Measurements from ENCODE around the gene IST1.

The IST1 gene

GRCh38 chr16:71972356-71972755 lies 77.0 kb downstream of the IST1 start:
- TF ChIP-seq POLR2A (IDR thresholded peaks at IDR 0.05; ENCODE audit: extremely low read depth, insufficient read length) (no peak), MYC (IDR thresholded peaks at IDR 0.05; ENCODE audit: low read depth, low read length) (no peak), MAX (IDR thresholded peaks at IDR 0.05; ENCODE audit: low read depth, low read length) (no peak)
- TF ChIP-seq, protein P1, sequence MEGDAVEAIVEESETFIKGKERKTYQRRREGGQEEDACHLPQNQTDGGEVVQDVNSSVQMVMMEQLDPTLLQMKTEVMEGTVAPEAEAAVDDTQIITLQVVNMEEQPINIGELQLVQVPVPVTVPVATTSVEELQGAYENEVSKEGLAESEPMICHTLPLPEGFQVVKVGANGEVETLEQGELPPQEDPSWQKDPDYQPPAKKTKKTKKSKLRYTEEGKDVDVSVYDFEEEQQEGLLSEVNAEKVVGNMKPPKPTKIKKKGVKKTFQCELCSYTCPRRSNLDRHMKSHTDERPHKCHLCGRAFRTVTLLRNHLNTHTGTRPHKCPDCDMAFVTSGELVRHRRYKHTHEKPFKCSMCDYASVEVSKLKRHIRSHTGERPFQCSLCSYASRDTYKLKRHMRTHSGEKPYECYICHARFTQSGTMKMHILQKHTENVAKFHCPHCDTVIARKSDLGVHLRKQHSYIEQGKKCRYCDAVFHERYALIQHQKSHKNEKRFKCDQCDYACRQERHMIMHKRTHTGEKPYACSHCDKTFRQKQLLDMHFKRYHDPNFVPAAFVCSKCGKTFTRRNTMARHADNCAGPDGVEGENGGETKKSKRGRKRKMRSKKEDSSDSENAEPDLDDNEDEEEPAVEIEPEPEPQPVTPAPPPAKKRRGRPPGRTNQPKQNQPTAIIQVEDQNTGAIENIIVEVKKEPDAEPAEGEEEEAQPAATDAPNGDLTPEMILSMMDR (IDR thresholded peaks at IDR 0.05; ENCODE audit: low read depth, low read length) = no peak
- DNase-seq (ENCODE audit: low read depth) = no peak

GRCh38 chr16:71973001-71973400 lies 77.7 kb downstream of the IST1 start:
- DNase-seq (ENCODE audit: low read depth) = no peak
- H3K4me3 ChIP-seq (ENCODE audit: low read depth, low read length) = no peak overlapping the region
- TF ChIP-seq MYC (IDR thresholded peaks at IDR 0.05; ENCODE audit: low read depth, low read length) (no peak), MAX (IDR thresholded peaks at IDR 0.05; ENCODE audit: low read depth, low read length) (no peak), POLR2A (IDR thresholded peaks at IDR 0.05; ENCODE audit: extremely low read depth, insufficient read length) (no peak)
- TF ChIP-seq, protein P1 (IDR thresholded peaks at IDR 0.05; ENCODE audit: low read depth, low read length) = no peak

More at GRCh38 chr16:71972356-71972755, 77.0 kb downstream of the IST1 start:
- H3K4me3 ChIP-seq (ENCODE audit: low read depth, low read length) = no peak overlapping the region

DNA sequence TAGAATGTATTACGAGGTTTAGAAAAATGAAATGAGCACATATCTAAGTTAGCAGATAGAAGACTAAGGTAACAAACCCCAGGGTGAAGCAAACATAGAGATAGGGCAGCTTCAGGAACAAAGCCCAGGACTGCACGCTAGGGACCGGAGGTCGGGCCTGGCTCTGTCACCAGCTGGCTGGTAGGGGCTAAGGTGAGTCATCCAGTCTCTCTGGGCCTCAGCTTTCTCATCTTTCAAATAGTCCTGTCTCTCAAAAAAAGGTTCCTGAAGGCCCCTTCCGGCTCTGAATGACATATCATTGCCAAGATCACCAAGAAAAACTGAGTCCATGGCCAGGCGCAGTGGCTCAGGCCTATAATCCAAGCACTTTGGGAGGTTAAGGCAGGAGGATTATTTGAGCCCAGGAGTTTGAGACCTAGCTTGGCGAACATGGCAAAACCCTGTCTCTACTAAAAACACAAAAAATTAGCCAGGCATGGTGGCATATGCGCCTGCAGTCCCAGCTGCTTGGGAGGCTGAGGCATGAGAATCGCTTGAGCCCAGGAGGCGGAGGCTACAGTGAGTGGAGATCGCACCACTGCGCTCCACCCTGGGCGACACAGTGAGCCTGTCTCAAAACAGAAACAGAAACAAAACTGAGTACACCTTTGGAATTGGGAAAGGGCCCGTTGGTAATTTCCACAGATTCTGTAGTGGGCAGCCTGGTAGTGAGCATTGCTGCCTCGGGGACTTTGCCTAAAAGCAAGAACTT lies 78.9 kb downstream of the IST1 start:
- H3K4me3 ChIP-seq (ENCODE audit: low read depth, low read length) = no peak overlapping the region
- DNase-seq (ENCODE audit: low read depth) = no peak
- no peak for TF ChIP-seq MAX (IDR thresholded peaks at IDR 0.05; ENCODE audit: low read depth, low read length)
- TF ChIP-seq, protein P1 (IDR thresholded peaks at IDR 0.05; ENCODE audit: low read depth, low read length) = no peak
- TF ChIP-seq MYC (IDR thresholded peaks at IDR 0.05; ENCODE audit: low read depth, low read length) = no peak
- TF ChIP-seq POLR2A (IDR thresholded peaks at IDR 0.05; ENCODE audit: extremely low read depth, insufficient read length) = no peak
